ENCODE results near the gene MAML2. TPM values are rescaled to one million over a fixed set of nuclear protein-coding genes. Genes with fewer than 3 reads are reported as not detected.

Gene MAML2
- total and polyA plus RNA-seq, 2 donors, result 7.9 to 9.8 TPM

GRCh38 chr11:96045622-96046456, 297.2 kb downstream of the MAML2 start:
- no peak overlapping the region for H3K27ac ChIP-seq (ENCODE audit: low read depth in 1 of 2, low read length in 1 of 2)
- H3K4me3 ChIP-seq (ENCODE audit: low read length in 2 of 2), result no peak overlapping the region
- H3K9me3 ChIP-seq (ENCODE audit: control insufficient read depth in 2 of 2, insufficient read depth in 1 of 2, low read length in 1 of 2), result no peaks in the 10 kb centered on the region
- H3K4me1 ChIP-seq (ENCODE audit: control insufficient read depth in 2 of 2, insufficient read depth in 2 of 2, low read length in 2 of 2), result no peaks in the 10 kb centered on the region
- no peak for DNase-seq (ENCODE audit: low read depth in 6 of 9, low spot score in 9 of 9)
- 67% methylated on average over 11 of the region's 11 CpGs for WGBS
- H3K36me3 ChIP-seq (ENCODE audit: control insufficient read depth in 2 of 2, insufficient read depth in 2 of 2, low read length in 1 of 2), result no peaks in the 10 kb centered on the region
- H3K27me3 ChIP-seq (ENCODE audit: control insufficient read depth in 2 of 2, insufficient read depth in 1 of 2, low read length in 1 of 2), result no peaks in the 10 kb centered on the region

GRCh38 chr11:96044747-96045146, 298.2 kb downstream of the MAML2 start:
- DNase-seq (ENCODE audit: low read depth in 6 of 9, low spot score in 9 of 9), result no peak
- H3K9me3 ChIP-seq (ENCODE audit: control insufficient read depth in 2 of 2, insufficient read depth in 1 of 2, low read length in 1 of 2), result no peaks in the 10 kb centered on the region
- 98% methylated on average over 2 of the region's 2 CpGs for WGBS
- H3K27ac ChIP-seq (ENCODE audit: low read depth in 1 of 2, low read length in 1 of 2), result no peak overlapping the region
- no peaks in the 10 kb centered on the region for H3K36me3 ChIP-seq (ENCODE audit: control insufficient read depth in 2 of 2, insufficient read depth in 2 of 2, low read length in 1 of 2)
- H3K4me3 ChIP-seq (ENCODE audit: low read length in 2 of 2), result no peak overlapping the region
- H3K4me1 ChIP-seq (ENCODE audit: control insufficient read depth in 2 of 2, insufficient read depth in 2 of 2, low read length in 2 of 2), result no peaks in the 10 kb centered on the region
- no peaks in the 10 kb centered on the region for H3K27me3 ChIP-seq (ENCODE audit: control insufficient read depth in 2 of 2, insufficient read depth in 1 of 2, low read length in 1 of 2)

- H3K4me3 ChIP-seq (ENCODE audit: low read length in 2 of 2), result no peak overlapping the region
- no peaks in the 10 kb centered on the region for H3K4me1 ChIP-seq (ENCODE audit: control insufficient read depth in 2 of 2, insufficient read depth in 2 of 2, low read length in 2 of 2)
- no peaks in the 10 kb centered on the region for H3K27me3 ChIP-seq (ENCODE audit: control insufficient read depth in 2 of 2, insufficient read depth in 1 of 2, low read length in 1 of 2)
- DNase-seq (ENCODE audit: low read depth in 6 of 9, low spot score in 9 of 9), result no peak
- no peaks in the 10 kb centered on the region for H3K9me3 ChIP-seq (ENCODE audit: control insufficient read depth in 2 of 2, insufficient read depth in 1 of 2, low read length in 1 of 2)
- H3K27ac ChIP-seq (ENCODE audit: low read depth in 1 of 2, low read length in 1 of 2), result no peak overlapping the region
- H3K36me3 ChIP-seq (ENCODE audit: control insufficient read depth in 2 of 2, insufficient read depth in 2 of 2, low read length in 1 of 2), result no peaks in the 10 kb centered on the region
Measured at GRCh38 chr11:96044311-96044710, 298.7 kb downstream of the MAML2 start.

- Histone ChIP-seq H3K27ac (ENCODE audit: low read depth in 1 of 2, low read length in 1 of 2) (no peak overlapping the region), H3K4me3 (ENCODE audit: low read length in 2 of 2) (no peak overlapping the region), H3K9me3 (ENCODE audit: control insufficient read depth in 2 of 2, insufficient read depth in 1 of 2, low read length in 1 of 2) (no peaks in the 10 kb centered on the region), H3K27me3 (ENCODE audit: control insufficient read depth in 2 of 2, insufficient read depth in 1 of 2, low read length in 1 of 2) (no peaks in the 10 kb centered on the region), H3K36me3 (ENCODE audit: control insufficient read depth in 2 of 2, insufficient read depth in 2 of 2, low read length in 1 of 2) (no peaks in the 10 kb centered on the region), H3K4me1 (ENCODE audit: control insufficient read depth in 2 of 2, insufficient read depth in 2 of 2, low read length in 2 of 2) (no peaks in the 10 kb centered on the region)
- no peak for DNase-seq (ENCODE audit: low read depth in 6 of 9, low spot score in 9 of 9)
- WGBS, result 90% methylated on average over 1 of the region's 1 CpG
Measured at GRCh38 chr11:96043291-96043690, 299.7 kb downstream of the MAML2 start.

- Histone ChIP-seq H3K36me3 (ENCODE audit: control insufficient read depth in 2 of 2, insufficient read depth in 2 of 2, low read length in 1 of 2) (no peaks in the 10 kb centered on the region), H3K27me3 (ENCODE audit: control insufficient read depth in 2 of 2, insufficient read depth in 1 of 2, low read length in 1 of 2) (no peaks in the 10 kb centered on the region), H3K4me1 (ENCODE audit: control insufficient read depth in 2 of 2, insufficient read depth in 2 of 2, low read length in 2 of 2) (no peaks in the 10 kb centered on the region), H3K4me3 (ENCODE audit: low read length in 2 of 2) (no peak overlapping the region), H3K27ac (ENCODE audit: low read depth in 1 of 2, low read length in 1 of 2) (no peak overlapping the region), H3K9me3 (ENCODE audit: control insufficient read depth in 2 of 2, insufficient read depth in 1 of 2, low read length in 1 of 2) (no peaks in the 10 kb centered on the region)
- 92% methylated on average over 5 of the region's 5 CpGs for WGBS
- DNase-seq (ENCODE audit: low read depth in 6 of 9, low spot score in 9 of 9), result no peak
Measured at GRCh38 chr11:96038046-96038445, 304.9 kb downstream of the MAML2 start.

GRCh38 chr11:96037405-96037949, 305.5 kb downstream of the MAML2 start:
- Histone ChIP-seq H3K9me3 (ENCODE audit: control insufficient read depth in 2 of 2, insufficient read depth in 1 of 2, low read length in 1 of 2) (no peaks in the 10 kb centered on the region), H3K4me1 (ENCODE audit: control insufficient read depth in 2 of 2, insufficient read depth in 2 of 2, low read length in 2 of 2) (no peaks in the 10 kb centered on the region), H3K36me3 (ENCODE audit: control insufficient read depth in 2 of 2, insufficient read depth in 2 of 2, low read length in 1 of 2) (no peaks in the 10 kb centered on the region), H3K27ac (ENCODE audit: low read depth in 1 of 2, low read length in 1 of 2) (no peak overlapping the region), H3K27me3 (ENCODE audit: control insufficient read depth in 2 of 2, insufficient read depth in 1 of 2, low read length in 1 of 2) (no peaks in the 10 kb centered on the region), H3K4me3 (ENCODE audit: low read length in 2 of 2) (no peak overlapping the region)
- no peak for DNase-seq (ENCODE audit: low read depth in 6 of 9, low spot score in 9 of 9)
- WGBS, result 92% methylated on average over 4 of the region's 4 CpGs

- Histone ChIP-seq H3K36me3 (ENCODE audit: control insufficient read depth in 2 of 2, insufficient read depth in 2 of 2, low read length in 1 of 2) (no peaks in the 10 kb centered on the region), H3K9me3 (ENCODE audit: control insufficient read depth in 2 of 2, insufficient read depth in 1 of 2, low read length in 1 of 2) (no peaks in the 10 kb centered on the region), H3K27ac (ENCODE audit: low read depth in 1 of 2, low read length in 1 of 2) (no peak overlapping the region), H3K27me3 (ENCODE audit: control insufficient read depth in 2 of 2, insufficient read depth in 1 of 2, low read length in 1 of 2) (no peaks in the 10 kb centered on the region), H3K4me1 (ENCODE audit: control insufficient read depth in 2 of 2, insufficient read depth in 2 of 2, low read length in 2 of 2) (no peaks in the 10 kb centered on the region), H3K4me3 (ENCODE audit: low read length in 2 of 2) (no peak overlapping the region)
- DNase-seq (ENCODE audit: low read depth in 6 of 9, low spot score in 9 of 9), result no peak
- WGBS, result 88% methylated on average over 6 of the region's 6 CpGs
Measured at GRCh38 chr11:96036863-96037262, 306.1 kb downstream of the MAML2 start.

GRCh38 chr11:96035740-96036078, 307.3 kb downstream of the MAML2 start:
- H3K4me1 ChIP-seq (ENCODE audit: control insufficient read depth in 2 of 2, insufficient read depth in 2 of 2, low read length in 2 of 2), result no peaks in the 10 kb centered on the region
- no peaks in the 10 kb centered on the region for H3K36me3 ChIP-seq (ENCODE audit: control insufficient read depth in 2 of 2, insufficient read depth in 2 of 2, low read length in 1 of 2)
- DNase-seq (ENCODE audit: low read depth in 6 of 9, low spot score in 9 of 9), result no peak
- H3K27ac ChIP-seq (ENCODE audit: low read depth in 1 of 2, low read length in 1 of 2), result no peak overlapping the region
- 91% methylated on average over 3 of the region's 3 CpGs for WGBS
- H3K27me3 ChIP-seq (ENCODE audit: control insufficient read depth in 2 of 2, insufficient read depth in 1 of 2, low read length in 1 of 2), result no peaks in the 10 kb centered on the region
- H3K9me3 ChIP-seq (ENCODE audit: control insufficient read depth in 2 of 2, insufficient read depth in 1 of 2, low read length in 1 of 2), result no peaks in the 10 kb centered on the region
- no peak overlapping the region for H3K4me3 ChIP-seq (ENCODE audit: low read length in 2 of 2)

GRCh38 chr11:96035031-96035739, 307.8 kb downstream of the MAML2 start:
- Histone ChIP-seq H3K36me3 (ENCODE audit: control insufficient read depth in 2 of 2, insufficient read depth in 2 of 2, low read length in 1 of 2) (no peaks in the 10 kb centered on the region), H3K4me3 (ENCODE audit: low read length in 2 of 2) (no peak overlapping the region), H3K9me3 (ENCODE audit: control insufficient read depth in 2 of 2, insufficient read depth in 1 of 2, low read length in 1 of 2) (no peaks in the 10 kb centered on the region), H3K27me3 (ENCODE audit: control insufficient read depth in 2 of 2, insufficient read depth in 1 of 2, low read length in 1 of 2) (no peaks in the 10 kb centered on the region), H3K4me1 (ENCODE audit: control insufficient read depth in 2 of 2, insufficient read depth in 2 of 2, low read length in 2 of 2) (no peaks in the 10 kb centered on the region), H3K27ac (ENCODE audit: low read depth in 1 of 2, low read length in 1 of 2) (no peak overlapping the region)
- no peak for DNase-seq (ENCODE audit: low read depth in 6 of 9, low spot score in 9 of 9)
- 97% methylated on average over 5 of the region's 5 CpGs for WGBS

Data from thymus (tissue), 11 donors.